H54 (cell line): ENCODE data around the gene PPP1R3D.
"Not testable (repeated sequence)": the region's sequence is repeated elsewhere in the genome, so short reads cannot be mapped to it uniquely, and the experiment has no call there.

ENCODE experiments used
- DNase-seq: peaks from one replicate; pipeline ENCODE4 v3.0.0; 2011; ENCODE audit warnings: low spot score, mixed read lengths; ENCODE audit not compliant: insufficient read length
- FAIRE-seq: peaks from 3 replicates; lab custom pipeline; 2011; peaks lifted over from hg19 to GRCh38; lab: Jason Lieb, UNC
- POLR2A ChIP-seq: IDR thresholded peaks from 2 replicates; pipeline ENCODE4 v1.6.1; 2011; ENCODE audit warnings: low read depth, mild to moderate bottlenecking, low read length

Gene PPP1R3D

DNA sequence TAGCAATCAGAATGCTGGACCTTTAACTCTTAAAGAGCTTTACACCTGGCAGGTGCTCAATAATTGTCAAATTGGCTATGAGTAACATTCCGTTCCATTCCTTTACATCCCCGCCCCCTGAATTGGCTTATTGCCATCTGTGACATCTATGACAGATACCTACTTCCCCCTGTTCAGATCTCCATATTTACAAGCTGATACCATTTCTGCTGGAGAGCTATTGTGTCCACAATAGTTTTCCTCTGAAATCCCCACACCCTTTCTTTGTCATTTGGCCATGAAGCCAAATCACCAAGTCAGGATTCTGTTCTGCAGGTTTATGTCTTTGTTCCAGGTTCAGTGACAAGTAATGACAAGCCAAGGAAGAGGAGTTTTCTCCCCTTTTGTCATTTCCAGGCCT lies 21.3 kb upstream of the PPP1R3D start:
- FAIRE-seq, result no peak
- DNase-seq, result no peak
- TF ChIP-seq POLR2A, result no peak

DNA sequence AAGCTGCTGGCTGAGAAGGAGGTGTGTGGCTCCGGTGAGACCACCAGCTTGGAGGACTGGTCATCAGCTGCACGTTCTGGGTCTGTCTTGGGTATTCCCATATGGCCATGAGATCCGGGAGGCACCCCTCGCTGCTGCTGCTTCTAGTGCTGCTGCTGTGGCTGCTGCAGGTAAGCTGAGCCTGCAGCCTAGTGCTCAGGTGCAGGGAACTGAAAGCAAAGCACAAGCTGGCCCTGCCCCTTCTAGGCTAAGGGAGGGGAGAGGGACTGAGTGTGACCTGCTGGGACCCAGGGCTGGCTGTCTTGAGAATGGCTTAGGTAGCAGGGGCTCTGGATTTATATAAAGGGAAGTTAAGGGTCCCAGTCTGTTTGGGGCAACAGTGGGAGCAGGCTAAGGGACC lies 18.5 kb upstream of the PPP1R3D start:
- TF ChIP-seq POLR2A, result no peak
- FAIRE-seq (no peak), DNase-seq (no peak)

DNA sequence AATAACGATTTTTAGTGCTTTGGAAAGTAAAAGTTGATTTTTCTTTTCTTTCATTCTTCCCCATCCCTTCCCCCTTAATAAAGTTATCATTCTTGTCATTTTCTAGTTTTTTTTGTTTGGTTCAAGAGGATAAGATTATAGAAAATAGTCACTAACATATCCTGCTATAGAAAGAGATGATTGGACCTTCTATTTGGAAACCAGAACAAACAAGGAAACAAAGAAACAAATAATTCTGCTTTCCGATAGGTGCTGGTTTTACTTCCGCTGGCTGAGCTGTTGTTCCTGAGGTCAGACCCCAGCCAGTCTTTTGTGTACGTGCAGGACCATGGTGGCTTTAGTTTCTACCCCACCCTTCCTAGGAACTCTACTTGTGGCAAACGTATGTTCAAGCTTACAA lies 18.0 kb upstream of the PPP1R3D start, which contains the start of gene CDH26:
Gene CDH26, plus strand, starts transcription at position 301 of the 400 bp plus-strand sequence. CDS start 304 bp downstream, outside the sequence.
- no peak for TF ChIP-seq POLR2A
- FAIRE-seq (no peak), DNase-seq (no peak)

DNA sequence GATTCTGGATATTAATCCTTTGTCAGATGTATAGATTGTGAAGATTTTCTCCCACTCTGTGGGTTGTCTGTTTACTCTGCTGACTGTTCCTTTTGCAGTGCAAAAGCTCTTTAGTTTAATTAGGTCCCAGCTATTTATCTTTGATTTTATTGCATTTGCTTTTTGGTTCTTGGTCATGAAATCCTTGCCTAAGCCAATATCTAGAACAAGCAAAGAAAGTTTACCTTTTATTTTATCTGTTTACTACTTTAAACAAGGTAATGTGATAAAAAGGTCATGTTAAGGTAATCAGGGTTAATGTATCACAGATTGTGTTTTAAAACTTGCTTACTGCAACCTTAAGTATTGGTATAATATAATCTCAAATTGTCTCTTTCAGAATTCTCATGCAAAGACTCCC lies 17.5 kb upstream of the PPP1R3D start:
- DNase-seq, result not testable (repeated sequence)

DNA sequence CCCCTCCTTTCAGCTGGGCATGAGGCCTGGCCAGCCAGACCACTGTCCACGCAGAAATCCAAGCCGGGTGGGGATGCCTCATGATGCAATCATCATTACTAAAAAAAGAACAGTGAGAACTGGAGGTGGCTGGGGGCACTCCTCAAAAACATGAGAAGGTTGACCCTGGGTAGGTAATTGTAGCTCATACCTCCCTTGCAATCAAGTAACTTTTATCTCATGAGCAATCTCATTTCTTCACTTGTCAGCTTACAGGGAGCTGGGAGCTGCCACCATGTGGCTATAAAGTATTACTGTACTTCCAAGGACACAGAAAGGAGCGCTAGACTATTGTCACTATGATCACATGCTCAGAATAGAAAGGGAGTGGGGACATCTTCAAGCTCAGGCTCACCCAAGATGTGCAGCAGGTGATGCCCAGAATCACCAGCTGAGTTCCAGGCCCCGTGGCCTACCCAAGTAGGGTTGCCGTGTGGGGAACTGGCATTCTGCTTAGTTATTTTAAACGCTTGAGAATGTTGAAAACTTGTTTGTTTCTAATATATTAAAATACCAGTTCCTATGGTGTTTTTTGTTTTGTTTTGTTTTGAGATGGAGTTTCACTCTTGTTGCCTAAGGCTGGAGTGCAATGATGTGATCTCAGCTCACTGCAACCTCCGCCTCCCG lies 15.2 kb upstream of the PPP1R3D start:
- TF ChIP-seq POLR2A, result no peak
- no peak for FAIRE-seq
- DNase-seq, result no peak

More for the DNA sequence above, 17.5 kb upstream of the PPP1R3D start:
- not testable (repeated sequence) for FAIRE-seq

DNA sequence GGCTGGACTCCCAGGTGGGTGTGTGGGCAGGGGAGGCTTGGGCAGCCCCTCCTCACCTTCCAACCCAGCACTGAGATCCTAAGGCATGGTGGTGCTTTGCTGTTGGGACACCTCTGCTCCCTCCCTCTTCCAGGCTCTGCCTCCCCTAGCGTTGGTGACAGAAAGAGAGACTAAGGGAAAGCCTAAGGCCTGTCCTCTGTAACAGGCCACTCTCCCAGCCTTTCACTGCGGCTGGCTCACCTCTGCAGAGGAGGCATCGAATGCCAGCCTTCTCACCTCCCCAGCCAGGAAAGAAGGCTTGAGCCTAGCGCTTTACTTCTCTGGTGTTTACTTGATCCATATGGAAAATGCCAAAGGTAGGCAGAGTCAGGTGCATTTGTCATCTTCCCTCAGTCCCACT lies 14.6 kb upstream of the PPP1R3D start:
- TF ChIP-seq POLR2A, result no peak
- DNase-seq (no peak), FAIRE-seq (no peak)

DNA sequence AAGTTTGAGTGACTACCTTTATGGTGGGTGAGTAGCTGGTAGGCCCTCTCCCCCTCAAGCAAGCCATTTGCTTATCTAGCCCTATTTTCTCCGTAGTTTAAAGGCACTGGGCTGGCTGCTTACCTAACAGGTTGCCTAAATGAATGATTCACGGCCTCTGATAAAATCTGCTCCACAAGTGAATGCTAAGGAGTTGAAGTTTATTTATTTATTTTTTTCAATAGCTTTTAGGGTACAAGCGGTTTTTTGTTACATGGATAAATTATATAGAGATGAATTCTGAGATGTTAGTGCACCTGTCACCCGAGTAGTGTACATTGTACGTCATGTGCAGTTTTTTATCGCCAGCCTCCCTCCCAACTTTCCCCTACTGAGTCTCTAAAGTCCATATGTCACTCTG lies 9.8 kb upstream of the PPP1R3D start:
- no peak for TF ChIP-seq POLR2A
- FAIRE-seq, result no peak
- no peak for DNase-seq

DNA sequence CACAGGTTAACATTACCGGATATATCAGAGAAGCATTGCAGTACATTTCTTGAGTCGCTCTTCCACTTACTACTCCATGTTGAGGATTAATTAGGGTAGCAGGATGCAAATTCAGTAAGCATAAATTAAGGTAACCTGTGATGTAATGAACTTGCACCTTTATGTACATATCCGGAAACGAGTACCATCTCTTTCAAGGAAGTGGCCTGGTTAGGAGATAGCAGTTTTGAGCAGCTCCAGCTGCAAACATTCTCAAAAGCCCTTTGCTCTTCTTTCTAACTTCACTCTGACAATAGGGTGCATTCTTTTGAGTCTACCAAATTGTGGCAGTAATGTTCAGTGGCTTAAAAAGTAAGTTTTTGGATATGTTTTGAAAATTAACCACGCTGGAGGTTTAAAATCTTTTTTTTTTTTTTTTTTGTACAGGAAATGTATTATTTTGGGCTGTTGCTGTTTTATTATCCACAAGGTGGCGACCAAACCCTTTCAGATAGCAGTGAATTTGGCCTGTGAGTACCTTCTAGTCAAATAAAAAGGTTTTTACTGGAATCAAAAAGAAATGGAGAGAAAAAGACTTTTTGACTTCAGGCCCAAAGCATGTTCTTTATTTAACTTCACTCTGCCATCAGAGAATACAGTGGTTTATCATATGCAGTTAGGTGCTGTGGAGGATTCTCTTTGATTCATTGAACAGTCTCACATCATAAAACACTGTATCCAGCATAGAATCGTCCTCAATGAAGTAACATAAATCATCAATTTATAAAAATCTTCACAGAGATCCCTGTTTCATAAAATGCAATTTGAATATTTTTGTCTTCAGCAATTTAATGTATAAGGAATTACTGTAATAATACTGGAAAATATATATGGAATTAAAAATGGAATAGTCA lies 9.0 kb upstream of the PPP1R3D start:
- FAIRE-seq, result peak; percentile 11
- TF ChIP-seq POLR2A, result no peak
- no peak for DNase-seq

DNA sequence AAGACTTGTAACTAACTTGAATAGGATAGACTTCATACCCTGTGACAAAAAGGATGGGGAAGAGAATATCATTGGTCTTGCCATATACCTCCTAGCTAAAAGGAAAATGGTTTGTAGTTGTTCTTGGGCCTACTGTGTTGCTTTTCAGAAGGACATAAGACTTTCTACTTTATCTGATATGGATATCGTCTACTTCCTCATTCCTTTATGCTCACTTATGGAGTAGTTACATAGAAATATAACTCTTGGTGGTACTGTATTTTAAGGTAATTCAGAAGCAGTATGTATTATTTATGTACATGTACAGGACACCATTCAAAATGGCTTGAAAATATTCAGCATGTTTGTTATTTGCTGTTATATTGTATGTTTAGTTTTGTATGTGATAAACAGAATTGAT lies 8.1 kb upstream of the PPP1R3D start:
- FAIRE-seq (no peak), DNase-seq (no peak)
- no peak for TF ChIP-seq POLR2A

DNA sequence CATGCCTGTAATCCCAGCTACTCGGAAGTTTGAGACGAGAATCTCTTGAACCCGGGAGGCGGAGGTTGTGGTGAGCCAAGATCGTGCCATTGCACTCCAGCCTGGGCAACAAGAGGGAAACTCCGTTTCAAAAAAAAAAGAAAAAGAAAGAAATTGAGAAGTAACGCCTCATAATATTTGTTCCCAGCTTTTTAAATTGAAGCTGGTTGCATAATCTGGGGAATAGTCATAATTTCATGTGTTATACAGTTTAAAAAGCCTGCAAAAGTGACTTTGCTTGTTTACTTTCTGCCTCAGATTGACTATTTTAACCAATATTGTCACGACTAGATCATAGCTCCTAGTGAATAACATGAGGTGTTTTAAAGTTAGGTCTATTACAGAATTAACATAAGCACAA lies 7.3 kb upstream of the PPP1R3D start:
- TF ChIP-seq POLR2A, result no peak
- DNase-seq, result no peak
- no peak for FAIRE-seq

DNA sequence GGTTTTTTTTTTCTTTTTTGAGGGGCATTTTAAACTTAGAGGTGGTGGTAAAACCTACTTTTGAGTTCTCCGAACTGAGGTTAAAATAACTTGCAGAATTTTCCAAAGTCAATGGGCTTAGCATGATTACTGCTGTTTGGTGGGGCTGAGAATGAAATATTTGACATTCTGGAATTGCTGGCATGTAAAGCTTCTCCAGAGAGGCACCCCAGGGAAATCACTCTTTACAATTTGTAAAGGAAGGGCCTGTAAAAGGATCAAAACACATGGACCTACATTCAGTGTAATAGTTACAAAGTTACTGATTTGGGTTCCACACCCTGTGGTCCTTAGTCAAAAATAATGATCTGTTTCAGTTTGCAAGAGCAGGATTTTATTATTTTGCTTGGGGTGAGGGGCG lies 5.6 kb upstream of the PPP1R3D start:
- DNase-seq (no peak), FAIRE-seq (no peak)
- no peak for TF ChIP-seq POLR2A

DNA sequence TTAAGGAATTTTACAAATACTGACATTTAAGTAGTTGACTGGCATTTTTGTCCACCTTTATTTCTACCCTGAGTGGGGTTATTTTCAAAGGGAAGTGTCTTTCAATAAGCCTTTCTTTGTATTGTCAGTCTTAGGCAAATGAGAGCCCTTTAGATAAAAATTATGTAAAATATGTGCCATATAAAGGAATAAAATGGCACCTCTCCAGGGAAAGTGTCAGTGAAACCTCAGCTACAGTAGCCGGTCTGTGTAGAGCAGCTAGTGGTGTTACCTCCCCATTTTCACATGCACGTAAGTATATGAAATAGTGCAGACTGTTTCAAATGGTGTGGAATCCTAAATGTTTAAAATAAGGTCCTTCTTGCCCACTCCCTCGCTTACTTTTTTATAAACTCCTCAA lies 5.1 kb upstream of the PPP1R3D start:
- FAIRE-seq, result no peak
- TF ChIP-seq POLR2A, result no peak
- DNase-seq, result no peak

DNA sequence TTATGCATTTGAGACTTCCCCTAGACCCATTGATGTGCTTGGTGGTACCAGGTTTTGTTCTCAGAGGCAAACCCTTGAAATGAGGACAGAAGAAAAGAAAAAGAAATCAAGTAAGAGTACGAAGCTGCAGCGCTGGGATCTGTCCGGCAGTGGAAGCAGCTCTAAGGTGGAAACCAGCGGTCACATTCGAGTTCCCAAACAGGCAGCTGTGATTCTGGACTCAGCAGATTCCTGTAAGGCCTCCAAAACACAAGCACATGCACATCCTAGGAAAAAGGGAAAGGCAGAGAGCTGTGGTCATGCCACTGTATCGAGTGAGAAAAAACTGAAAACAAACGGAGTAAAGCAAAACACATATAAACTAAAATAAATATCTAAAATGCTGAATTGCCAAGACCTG lies 4.6 kb upstream of the PPP1R3D start:
- no peak for TF ChIP-seq POLR2A
- DNase-seq (no peak), FAIRE-seq (no peak)

DNA sequence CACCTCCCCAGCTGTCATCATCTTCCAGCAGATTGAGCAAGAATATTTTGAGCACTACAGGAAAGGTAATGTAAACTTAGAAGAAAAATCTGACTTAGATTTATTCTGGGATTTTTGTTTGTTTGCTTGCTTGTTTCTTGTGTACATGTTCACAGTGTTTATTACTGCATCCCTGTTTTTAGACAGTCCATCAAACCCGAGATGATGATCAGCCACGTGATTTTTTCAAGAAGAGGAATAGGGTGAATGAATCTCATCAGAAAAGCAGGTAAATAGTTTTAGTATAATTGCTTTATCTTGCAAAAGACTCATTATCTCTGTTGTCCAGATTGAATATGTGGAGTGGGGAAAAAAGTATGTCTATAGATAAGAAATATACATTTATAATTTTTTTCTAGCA lies 2.1 kb upstream of the PPP1R3D start:
- DNase-seq, result no peak
- FAIRE-seq, result no peak
- no peak for TF ChIP-seq POLR2A

DNA sequence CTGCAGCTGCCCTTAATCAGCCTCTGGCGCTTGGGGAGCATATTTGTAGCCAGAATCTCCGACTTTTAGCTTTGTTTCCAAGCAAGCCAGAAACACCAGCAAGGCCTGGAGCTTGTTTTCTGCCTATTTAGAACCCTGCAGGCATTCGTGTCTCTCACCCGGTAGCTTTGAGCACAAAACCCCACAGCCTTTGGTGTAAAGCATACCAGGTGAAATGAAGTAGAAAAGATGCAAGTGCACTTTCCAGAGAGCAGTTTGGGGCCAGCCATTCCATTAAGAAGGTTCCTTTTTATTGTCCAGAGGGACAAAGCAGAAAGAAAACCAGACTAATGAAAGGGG lies 820 bp upstream of the PPP1R3D start:
- FAIRE-seq (no peak), DNase-seq (no peak)
- TF ChIP-seq POLR2A, result no peak
